ENCODE data around the gene CTU1. TPM values are rescaled to one million over a fixed set of nuclear protein-coding genes. Genes with fewer than 3 reads are reported as not detected.

CTU1 gene
- total RNA-seq, 2 donors from 2014 or later = 4.8 to 7.7 TPM

- Histone ChIP-seq H3K4me3 (no peak overlapping the region), H3K4me1 (peaks cover 0 to 2% of the 10 kb centered on the region in 2 donors), H3K27ac (no peak overlapping the region), H3K27me3 (no peaks in the 10 kb centered on the region), H3K9me3 (no peaks in the 10 kb centered on the region), H3K36me3 (no peaks in the 10 kb centered on the region)
- DNase-seq (ENCODE audit: low spot score) = no peak
- no peak for TF ChIP-seq CTCF (IDR thresholded peaks at IDR 0.05)
Observed at GRCh38 chr19:51084505-51084904, 23.7 kb downstream of the CTU1 start.

- H3K27ac ChIP-seq = no peak overlapping the region
- no peaks in the 10 kb centered on the region for H3K36me3 ChIP-seq
- peaks cover 0 to 6% of the 10 kb centered on the region in 2 donors for H3K4me1 ChIP-seq
- no peaks in the 10 kb centered on the region for H3K27me3 ChIP-seq
- DNase-seq (ENCODE audit: low spot score) = no peak
- no peak overlapping the region for H3K4me3 ChIP-seq
- TF ChIP-seq CTCF (IDR thresholded peaks at IDR 0.05) = no peak
- no peaks in the 10 kb centered on the region for H3K9me3 ChIP-seq
Observed at GRCh38 chr19:51083783-51084182, 24.4 kb downstream of the CTU1 start.

DNA sequence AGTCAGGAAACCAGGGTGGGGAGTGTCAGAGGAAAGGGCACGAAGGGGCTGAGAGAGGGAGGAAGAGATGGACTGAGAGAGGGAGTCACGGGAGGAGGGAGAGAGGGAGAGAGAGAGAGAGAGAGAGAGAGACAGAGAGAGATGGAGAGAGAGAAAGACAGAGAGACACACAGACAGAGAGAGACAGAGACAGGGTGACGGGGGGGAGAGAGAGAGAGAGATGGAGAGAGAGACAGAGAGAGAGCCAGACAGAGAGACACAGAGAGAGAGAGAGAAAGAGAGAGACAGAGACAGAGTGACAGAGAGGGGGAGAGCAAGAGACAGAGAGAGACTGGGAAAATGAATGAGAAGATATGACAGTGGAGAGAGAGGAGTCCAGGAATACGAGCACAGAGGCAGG, 25.0 kb downstream of the CTU1 start:
- Histone ChIP-seq H3K36me3 (no peaks in the 10 kb centered on the region), H3K4me1 (peaks cover 0 to 6% of the 10 kb centered on the region in 2 donors), H3K4me3 (no peak overlapping the region), H3K9me3 (no peaks in the 10 kb centered on the region), H3K27ac (no peak overlapping the region), H3K27me3 (no peaks in the 10 kb centered on the region)
- TF ChIP-seq CTCF (IDR thresholded peaks at IDR 0.05) = no peak
- DNase-seq (ENCODE audit: low spot score) = no peak

DNA sequence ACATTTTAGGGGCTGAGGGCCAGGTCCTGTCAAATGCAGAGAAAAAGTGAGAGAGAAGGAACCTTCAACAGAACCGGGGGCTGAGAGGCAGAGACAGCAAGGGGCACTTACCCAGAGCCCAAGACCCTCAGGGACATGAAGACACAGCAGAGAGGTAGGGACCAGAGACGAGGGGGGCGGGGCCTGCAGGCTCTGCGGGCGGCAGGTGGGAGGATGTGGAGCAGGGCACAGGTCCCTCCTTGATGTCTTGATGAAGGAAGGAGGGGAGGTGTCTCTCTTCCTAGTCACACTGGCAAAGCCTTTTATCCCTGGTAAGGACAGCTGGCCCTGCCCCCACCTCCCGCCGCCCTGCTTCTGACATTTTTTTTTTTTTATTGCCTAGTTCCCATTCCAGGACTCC, 25.6 kb downstream of the CTU1 start, which contains the start of gene KLK14:
Gene KLK14, minus strand, starts transcription at position 277 of the 400 bp plus-strand sequence. Its CDS starts 273 bp downstream, at position 4.
- Histone ChIP-seq H3K9me3 (no peaks in the 10 kb centered on the region), H3K27ac (no peak within 1 kb of the TSS), H3K4me1 (peaks cover 0 to 6% of the 10 kb centered on the region in 2 donors), H3K4me3 (no peak within 1 kb of the TSS), H3K36me3 (no peaks in the 10 kb centered on the region), H3K27me3 (no peaks in the 10 kb centered on the region)
- TF ChIP-seq CTCF (IDR thresholded peaks at IDR 0.05) = no peak
- no peak for DNase-seq (ENCODE audit: low spot score)

GRCh38 chr19:51081476-51081875, 26.7 kb downstream of the CTU1 start:
- no peaks in the 10 kb centered on the region for H3K27me3 ChIP-seq
- peaks cover 0 to 6% of the 10 kb centered on the region in 2 donors for H3K4me1 ChIP-seq
- H3K9me3 ChIP-seq = no peaks in the 10 kb centered on the region
- H3K4me3 ChIP-seq = no peak overlapping the region
- no peaks in the 10 kb centered on the region for H3K36me3 ChIP-seq
- no peak overlapping the region for H3K27ac ChIP-seq
- TF ChIP-seq CTCF (IDR thresholded peaks at IDR 0.05) = no peak
- no peak for DNase-seq (ENCODE audit: low spot score)

- Histone ChIP-seq H3K4me3 (no peak overlapping the region), H3K27me3 (no peaks in the 10 kb centered on the region), H3K4me1 (peaks cover 0 to 6% of the 10 kb centered on the region in 2 donors), H3K27ac (no peak overlapping the region), H3K36me3 (no peaks in the 10 kb centered on the region), H3K9me3 (no peaks in the 10 kb centered on the region)
- TF ChIP-seq CTCF (IDR thresholded peaks at IDR 0.05) = no peak
- no peak for DNase-seq (ENCODE audit: low spot score)
Observed at GRCh38 chr19:51079481-51080110, 28.6 kb downstream of the CTU1 start.

Measured in right atrium auricular region (tissue), 2 donors.